Hematopoietic multipotent progenitor cell treated with erythropoietin and hydrocortisone succinate and interleukin-3 and kit ligand, for 8 days (in vitro differentiated cells): ENCODE data around the gene SRRD.
"Not testable (repeated sequence)": the region's sequence is repeated elsewhere in the genome, so short reads cannot be mapped to it uniquely, and the experiment has no call there.

Experiments
- DNase-seq: peaks from one replicate; pipeline ENCODE4 v3.0.0-alpha.2; 2015

SRRD gene, protein sequence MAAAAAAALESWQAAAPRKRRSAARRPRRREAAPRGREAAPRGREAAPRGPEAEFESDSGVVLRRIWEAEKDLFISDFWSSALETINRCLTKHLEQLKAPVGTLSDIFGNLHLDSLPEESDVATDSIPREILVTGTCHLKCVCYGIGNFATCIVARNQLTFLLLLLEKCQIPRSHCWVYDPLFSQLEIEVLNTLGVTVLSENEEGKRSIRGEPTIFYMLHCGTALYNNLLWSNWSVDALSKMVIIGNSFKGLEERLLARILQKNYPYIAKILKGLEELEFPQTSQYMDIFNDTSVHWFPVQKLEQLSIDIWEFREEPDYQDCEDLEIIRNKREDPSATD

DNA sequence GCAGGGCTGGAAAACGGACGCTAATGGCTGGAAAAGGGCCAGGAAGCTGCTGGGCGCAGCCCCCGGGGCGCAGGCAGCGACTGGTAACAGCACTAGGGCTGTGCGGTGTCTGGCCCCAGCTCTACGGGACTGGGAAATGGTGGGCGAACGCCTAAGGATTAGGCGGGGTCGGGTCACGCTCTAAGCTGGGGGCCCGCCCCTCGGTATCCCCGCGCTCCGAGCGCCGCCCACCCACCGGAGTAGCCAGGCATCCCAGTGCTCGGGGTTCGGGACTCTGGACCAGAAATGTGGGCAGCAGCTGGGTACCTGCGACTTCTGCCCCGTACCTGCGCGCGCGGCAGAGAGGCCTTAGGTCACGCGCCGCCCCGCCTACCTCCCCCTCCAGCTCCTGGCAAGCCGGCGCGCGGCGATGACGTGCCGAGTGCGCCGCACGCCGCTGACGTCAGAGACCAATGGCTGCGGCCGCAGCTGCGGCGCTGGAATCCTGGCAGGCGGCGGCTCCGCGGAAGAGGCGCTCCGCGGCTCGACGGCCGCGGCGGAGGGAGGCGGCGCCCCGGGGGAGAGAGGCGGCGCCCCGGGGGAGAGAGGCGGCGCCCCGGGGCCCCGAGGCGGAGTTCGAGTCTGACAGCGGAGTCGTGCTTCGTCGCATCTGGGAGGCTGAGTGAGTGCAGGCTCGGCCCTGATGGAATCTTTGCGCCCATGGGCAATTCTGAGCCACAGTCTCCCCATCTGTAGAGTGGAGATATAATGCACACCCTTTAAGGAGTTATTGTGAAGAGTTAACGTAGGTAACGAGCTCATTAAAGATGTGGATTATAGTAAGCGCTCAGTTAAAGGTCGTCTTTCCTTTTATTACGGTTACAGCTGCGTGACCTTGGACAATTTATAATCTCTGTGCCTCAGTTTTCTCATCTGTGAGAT lies at the start of gene SRRD, which contains the start of gene HPS4:
Gene SRRD, plus strand, starts transcription at position 439 of the 921 bp plus-strand sequence. Its CDS starts 14 bp downstream, at position 453.
Gene HPS4, minus strand, starts transcription at position 345 of the 921 bp plus-strand sequence. CDS start 2,021 bp downstream, outside the sequence.
- peak; percentile 90 for DNase-seq

DNA sequence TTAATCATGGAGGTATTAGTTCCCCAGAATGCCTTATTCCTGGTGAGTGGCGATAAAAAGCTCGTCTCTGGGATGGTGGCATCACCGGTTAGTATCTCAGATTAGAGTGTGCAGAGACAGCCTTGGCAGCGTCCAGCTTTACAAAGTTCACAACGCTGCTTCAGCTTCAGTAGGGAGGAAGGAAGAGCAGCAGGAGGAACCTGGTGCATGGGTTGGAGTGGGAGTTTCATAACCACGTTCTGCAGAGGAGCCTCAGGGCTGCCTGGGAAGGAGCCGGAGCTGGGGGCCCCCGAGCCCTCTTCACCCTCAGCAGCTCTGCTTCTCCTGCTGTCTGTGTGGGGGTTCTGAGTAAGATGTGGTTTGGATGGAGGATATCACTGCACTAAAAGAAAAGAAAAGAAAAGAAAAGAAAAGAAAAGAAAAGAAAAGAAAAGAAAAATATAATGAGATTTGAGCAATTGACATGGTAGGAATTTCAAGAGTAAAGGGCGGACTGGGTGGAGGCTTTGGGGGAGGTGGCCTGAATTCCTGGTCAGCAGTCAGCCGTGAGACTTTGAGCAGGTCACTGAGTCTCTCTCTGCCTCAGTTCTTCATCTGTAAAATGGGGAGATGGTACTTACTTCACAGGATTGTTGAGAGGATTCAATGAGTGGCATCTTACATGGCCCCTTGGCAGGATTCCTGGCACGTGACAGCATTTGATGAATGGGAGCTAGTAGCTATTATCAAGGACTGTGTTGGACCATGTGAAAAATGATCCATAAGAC lies 48.2 kb upstream of the SRRD start:
- no peak for DNase-seq

DNA sequence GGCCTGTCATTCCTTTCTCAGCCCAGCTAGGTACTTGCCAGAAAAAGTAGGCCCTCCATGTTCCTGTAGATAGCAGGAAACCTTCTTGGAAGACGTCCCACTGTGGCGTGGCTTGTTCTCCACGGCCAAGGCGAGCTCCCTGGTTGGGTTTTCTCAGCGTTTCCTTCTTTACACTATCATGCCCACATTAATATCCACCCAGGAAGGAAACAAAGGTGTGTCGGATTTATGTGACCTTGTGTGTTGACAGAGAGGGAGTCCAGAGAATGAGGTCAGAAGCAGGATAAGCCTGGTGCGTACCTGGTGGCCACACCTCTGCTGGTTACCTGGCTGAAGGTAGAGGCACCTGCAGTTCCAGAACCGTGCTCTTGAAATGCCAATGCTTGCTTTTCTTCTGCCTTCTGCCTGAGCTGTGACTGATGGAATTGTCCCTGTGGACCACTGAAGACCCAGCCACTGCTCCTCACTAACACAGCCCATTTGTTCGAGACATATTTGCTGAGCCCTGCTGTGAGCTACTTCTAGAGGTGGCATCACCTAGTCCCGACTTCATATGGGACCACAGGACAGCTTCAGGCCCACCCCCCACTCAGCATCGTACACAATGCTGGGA lies 46.7 kb upstream of the SRRD start:
- DNase-seq = no peak

DNA sequence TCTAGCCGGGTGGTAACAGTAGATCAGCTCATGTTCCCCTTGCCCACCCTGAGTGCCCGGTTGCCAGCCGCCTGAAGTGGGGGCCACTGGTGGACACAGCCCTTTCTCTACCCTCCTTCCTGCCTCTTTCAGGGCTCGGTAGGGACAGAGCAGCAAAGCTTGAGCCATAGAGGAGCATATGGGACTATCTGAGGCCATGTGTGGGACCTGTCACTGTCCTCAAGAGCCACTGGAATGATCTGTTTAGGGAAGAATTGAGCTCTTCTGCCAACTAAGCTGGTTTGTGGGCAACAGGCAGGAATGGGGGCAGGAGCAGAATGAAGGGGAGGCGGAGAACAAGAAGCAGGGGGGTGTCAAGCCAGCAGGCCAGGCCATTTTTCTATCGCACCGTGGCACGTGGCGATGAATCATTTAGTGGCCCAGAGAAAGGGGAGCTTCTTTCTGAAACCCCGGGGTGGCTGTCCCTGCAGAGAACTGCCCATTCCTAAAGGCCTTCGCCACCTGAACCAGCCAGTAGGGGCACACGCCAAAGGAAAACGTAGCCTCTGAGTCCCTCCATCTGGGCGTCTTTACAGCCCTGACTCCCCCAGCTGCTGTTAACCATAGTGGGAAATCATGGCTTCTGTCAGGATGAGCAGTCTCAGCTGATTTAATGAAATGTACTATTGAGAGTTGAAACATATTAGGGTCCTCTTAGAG lies 45.8 kb upstream of the SRRD start:
- no peak for DNase-seq

DNA sequence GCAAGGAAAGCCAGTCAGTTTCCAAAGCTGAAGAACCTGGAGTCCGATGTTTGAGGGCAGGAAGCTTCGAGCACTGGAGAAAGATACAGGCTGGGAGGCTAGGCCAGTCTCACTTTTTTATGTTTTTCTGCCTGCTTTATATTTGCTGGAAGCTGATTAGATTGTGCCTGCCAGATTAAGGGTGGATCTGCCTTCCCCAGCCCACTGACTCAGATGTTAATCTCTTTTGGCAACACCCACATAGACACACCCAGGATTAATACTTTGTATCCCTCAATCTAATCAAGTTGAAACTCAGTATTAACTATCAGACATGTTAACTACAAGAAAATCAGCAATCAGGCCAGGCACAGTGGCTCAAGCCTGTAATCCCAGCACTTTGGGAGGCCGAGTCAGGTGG lies 44.9 kb upstream of the SRRD start:
- not testable (repeated sequence) for DNase-seq

DNA sequence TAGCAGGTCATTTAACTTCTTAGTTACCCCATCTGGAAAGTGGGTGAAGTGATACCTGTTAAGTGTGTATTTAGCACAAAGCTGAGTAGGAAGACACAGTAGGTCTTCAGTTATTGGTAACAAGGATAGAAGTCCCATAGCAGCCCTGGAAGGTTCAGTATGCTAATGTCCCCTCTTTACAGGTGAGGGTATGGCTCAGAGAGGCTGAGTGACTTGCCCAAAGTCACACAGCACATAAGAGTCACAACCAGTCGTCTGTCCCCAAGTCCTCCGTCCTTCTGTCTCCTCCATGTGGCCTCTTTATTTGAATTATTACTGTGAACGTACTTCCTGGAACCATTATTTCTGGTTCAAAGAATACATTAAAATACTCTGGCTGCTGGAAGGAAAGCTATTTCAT lies 44.1 kb upstream of the SRRD start:
- no peak for DNase-seq

DNA sequence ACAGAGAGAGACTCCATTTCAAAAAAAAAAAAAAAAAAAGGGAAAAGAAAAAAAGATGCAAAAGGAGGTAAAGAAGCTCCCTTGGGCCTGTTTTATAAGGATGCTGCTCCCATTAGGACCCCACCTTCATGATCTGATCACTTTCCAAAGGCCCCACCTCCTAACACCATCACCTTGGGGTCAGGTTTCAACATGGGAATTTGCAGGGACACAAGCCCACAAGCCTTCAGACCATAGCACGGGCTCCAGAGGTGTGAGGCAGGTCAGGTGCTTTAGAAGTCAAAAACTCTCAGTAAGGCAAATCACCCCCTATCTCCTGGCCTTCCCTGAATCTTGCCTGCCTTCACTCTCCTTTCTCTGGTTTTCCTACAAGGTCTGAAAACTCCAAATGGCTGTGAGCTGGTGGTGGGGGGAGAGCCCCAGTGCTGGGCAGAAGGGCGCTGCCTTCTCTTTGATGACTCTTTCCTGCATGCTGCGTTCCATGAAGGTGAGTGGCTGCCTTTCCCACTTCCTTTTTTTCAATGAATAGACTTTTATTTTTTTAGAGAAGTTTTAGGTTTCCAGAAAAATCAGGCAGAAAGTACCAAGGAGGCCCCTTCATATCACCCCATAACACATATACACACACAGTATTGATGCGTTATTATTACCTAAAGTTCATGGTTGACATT lies 41.5 kb upstream of the SRRD start:
- DNase-seq = no peak

DNA sequence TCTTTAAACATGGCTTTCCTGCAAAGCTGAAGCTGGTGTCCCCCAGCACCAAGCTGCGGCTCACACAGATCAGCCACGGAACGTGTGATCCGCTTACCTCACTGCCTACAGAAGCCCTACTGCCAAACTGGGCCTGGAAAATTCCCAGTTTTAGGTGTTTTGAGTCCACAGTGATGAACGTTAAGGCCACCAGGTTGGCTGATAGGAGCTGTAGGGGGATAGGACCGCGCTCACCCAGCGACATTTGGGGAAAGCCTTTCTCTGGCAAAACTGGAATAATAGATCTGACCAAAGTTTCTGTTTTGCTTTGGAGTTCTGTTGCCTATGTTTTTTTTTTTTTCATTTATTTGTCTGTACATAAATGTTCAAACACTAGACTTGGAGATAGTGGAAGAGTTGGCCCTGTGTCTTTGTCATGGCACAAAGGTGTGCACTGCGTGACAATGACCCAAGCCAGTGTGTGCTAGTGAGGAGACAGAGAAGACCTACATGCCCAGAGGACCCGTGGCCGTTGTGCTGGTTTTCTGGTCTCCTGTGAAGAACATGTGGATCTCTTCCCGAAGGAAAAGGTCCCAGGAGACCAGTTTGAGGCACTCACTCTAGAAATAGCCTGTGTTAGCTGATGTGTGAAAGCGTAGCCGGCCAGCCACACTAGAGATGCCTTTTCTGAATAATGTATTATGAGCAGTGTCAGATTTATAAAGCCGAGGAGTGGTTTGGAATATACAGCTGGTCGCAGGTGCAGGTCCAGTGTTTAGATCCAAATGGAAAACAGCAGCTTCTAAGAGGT lies 39.6 kb upstream of the SRRD start:
- no peak for DNase-seq

DNA sequence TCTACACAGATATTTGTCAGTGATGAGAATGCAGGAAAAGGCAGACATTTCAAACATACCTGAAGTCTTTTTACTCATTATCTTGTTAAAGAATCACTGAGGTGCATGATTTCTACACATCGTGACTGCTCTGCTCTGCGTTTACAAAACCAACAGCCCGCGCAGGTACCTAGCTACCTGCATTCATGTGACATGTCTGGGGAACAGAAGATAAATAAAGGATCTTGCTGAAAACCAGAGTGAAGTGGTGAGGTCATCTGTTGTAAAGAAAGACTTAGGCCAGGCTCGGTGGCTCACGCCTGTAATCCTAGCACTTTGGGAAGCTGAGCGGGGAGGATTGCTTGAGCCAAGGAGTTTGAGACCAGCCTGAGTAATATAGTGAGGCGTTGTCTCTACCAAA lies 38.9 kb upstream of the SRRD start:
- DNase-seq = no peak

DNA sequence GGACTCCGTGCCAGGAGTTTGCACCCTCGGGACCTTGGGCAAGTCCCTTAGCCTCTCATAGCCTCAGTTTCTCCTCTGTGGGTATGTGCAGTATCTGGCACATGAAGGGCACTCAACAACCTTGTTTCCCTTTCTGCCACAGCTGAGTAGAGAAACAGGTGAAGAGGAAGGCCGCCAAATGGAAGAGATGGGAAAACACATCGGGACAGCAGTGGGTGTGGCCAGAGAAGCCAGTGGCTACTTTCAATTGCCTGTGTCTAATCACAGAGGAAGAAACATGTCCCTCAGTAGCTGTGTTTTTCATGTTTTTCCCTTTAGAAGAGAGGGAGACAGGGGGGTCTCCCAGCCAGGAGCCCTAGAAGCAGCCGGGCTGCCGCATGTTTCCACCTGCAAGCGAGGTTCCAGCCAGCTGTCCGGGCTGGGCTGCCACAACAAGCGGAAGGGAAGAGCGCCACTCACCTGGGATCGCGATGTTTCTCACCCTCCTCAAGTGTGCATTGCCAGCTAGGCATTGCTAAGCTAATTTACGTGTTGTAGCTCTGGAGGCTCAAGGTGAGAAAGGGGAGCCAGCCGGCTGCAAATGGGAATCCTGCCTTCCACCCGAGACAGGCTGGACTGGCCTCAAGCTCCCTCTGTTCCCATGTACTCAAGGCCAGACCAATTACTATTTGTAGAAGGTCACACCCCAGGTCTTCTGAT lies 38.0 kb upstream of the SRRD start:
- no peak for DNase-seq

DNA sequence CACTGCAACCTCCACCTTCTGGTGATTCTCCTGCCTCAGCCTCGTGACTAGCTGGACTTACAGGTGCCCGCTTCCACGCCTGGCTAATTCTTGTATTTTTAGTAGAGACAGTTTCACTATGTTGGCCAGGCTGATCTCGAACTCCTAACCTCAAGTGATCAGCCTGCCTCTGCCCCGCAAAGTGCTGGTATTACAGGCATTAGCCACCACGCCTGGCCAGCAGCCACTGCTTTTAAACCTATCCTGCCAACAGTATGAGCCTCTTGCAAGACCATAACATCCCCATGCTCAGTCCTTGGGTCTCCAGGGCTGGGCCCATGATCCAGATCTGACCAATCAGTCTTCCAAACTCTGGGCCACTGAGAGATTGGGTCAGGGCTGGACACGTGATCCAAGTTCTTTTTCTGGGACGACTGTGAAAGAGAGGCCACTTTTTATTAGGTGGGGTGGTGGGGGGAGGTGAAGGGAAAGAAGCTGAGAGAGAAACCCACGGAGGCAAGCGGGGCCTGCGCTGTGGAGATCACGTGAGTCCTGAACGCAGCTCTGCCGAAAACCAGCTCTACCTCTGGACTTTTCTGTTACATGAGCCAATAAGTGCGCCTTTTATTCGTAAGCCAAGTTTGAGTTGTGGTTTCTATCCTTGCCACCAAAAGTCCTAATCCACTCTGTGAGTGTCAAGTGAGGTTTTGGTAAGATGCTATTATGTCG lies 36.7 kb upstream of the SRRD start:
- DNase-seq = no peak

DNA sequence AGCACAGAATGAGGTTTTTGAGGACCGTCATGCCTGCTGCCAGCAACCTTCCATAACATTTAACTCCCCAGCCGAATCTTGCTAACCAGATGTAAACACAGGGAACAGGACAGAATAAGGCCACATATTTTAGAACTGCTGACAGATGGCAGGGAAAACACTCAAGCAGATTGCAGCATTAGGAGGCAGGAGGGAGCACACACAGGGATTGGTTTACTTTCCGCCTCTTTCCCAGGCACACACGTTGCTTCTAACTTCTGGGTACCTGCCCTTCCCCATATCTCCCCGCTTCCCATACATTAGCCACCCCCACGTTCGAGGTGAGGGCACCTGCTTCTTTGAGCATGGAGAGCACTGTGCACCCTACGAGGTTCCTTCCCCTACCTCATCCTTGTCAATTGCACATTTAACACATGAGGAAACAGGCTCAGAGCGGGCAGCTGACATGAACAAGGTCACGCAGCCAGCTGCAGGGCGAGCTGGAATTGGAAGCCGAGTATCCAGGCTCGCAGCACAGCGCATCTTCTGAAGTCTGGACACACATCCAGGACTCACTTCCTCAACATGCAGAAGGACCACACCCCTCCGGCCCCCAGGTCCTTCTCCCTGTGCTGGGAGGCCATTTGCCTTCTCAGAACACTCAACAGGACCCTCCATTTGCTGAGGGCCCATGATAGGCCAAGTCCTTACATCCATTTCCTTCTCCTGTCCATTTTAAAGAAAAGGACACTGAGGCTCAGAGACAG lies 35.9 kb upstream of the SRRD start:
- no peak for DNase-seq

DNA sequence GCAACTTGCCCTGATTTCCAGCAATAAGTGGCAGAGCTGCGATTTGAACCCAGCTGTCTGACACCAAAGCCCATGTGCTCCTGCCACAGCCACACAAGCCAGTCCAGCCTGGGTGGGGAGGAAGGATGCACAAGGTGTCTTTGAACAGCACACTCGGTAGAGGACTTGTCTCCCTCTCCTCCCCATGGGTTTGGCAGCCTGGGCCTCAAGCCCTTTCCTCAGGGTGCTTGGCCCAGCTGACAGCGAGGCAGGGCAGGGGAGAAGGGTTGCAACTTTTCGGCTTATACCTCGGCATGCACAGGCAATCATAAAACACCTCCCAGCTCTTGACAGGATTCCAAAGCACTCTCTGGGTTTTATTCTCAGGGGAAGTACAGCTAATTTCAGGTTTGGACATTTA lies 35.3 kb upstream of the SRRD start:
- no peak for DNase-seq

DNA sequence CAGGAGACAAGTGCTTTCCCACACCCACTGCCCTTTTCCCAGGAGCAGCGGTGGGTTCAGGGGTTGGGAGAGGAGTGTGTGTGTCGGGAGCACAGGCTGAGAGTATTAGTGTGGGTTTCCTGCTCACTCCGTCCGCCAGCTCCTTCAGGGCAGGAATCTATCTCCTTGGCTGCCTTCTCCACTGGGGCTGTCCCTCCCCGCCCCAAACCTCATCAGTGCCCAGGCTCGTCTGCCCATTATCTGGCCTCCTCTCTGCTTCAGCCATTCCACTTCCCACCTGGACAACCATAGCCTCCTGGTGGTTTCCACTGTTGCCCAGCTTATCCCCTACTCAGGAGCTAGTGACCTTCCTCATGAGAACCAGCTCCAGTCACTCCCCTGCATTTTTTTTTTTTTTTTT lies 34.7 kb upstream of the SRRD start:
- DNase-seq = no peak

DNA sequence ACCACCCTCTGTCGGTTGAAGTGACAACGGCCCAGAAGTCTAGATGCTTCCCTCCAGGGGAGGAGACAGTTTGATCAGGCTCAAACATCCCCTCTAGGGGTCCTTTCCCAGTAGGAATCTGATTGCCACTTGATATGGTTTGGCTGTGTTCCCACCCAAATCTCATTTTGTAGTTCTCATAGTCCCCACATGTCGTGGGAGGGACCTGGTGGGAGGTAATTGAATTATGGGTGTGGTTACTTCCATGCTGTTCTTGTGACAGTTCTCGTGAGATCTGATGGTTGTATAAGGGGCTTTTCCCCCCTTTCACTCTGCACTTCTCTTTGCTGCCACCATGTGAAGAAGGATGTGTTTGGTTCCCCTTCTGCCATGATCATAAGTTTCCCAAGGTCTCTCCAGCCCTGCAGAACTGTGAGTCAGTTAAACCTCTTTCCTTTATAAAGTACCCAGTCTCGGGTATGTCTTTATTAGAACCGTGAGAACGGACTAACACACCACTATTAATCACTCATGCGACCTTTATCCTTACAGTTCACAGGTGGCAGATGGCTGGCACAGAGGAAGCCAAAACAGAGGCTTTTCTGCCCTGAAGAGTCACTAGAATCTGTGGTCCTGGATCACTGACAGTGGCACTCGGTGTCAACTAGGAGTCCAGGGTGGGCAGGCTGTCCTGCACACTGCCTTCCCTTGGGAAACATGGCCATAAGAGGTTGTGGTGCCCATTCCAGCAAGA lies 33.1 kb upstream of the SRRD start:
- DNase-seq = no peak

DNA sequence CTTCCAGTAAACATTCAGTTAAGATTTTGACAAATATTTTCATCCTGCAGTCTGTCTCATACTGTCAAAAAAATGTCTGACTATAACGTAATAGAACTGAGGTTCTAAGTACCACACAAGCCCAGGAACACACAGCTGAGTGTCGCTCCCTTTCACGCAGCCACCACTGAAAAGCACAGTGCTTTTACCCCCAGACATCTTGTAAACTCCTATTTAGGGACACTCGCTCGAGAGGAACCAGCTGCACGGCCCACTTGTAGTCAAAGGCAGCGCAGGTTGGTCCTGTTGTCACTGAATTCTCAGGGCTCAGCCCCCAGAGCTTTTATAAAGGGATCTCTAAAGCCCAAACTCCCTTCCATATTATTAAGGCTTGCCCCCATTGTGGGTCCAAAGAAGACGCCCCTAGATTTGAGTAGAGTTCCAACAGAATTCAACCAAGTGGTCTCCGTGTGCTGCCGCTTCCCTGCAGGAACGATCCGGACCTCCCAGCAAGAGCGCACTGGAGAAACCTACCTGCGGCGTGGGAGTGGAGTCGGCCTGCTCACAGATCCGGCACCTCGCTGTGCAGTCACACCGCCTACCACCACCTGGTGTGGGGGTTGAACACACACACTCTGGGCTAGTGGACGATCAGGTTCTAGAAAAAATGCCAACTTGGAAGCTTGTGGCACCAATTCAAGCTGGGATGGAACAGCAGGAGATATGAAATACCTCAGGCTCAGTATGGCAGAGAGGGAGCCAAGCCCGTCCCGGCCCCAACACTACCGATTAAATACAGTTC lies 31.3 kb upstream of the SRRD start:
- DNase-seq = no peak

DNA sequence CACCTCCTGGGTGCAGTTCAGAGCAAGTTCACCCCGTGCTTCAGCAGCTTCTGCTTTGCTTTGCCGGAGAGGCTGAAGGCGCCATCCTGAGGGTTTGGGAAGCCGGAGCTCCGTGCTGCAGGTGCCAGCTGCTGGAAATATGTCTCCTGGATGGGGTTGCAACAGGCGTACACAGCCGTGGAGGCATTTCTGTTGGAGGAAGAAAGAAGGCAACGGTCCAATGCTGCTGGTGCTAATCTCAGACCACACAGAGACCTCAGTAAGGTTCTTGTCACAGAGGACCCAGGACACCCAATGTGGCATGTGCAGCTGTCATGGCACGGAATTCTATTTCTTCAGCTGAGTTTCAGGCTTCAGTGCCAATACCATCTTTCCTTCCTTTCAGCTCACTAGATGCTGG lies 30.5 kb upstream of the SRRD start:
- DNase-seq = no peak
